Memory B cell (primary cell): Measurements from ENCODE around the gene DNAJB4.
A peak's percentile ranks its signal among the peaks of the same experiment; 100 is the strongest.
"Not testable (repeated sequence)": the region's sequence is repeated elsewhere in the genome, so short reads cannot be mapped to it uniquely, and the experiment has no call there.

ENCODE experiments used
- ATAC-seq: fragments of 150-1000 bp; cut with Tn5 transposase; 2 replicates; pipeline ENCODE4 v1.10.0; 2021; ENCODE audit warnings: low read depth, mild to moderate bottlenecking, moderate library complexity
- DNase-seq, 2 donors: peaks; one replicate each; pipeline ENCODE4 v3.0.0; 2022; ENCODE audit warnings: low spot score in 2 of 2
- H3K27ac Mint-ChIP-seq: one replicate; pipeline ENCODE4 v1.8.0; 2022; ENCODE audit warnings: mild to moderate bottlenecking, moderate library complexity, mixed read lengths
- H3K27me3 Mint-ChIP-seq: one replicate; pipeline ENCODE4 v1.8.0; 2022; ENCODE audit warnings: mixed read lengths
- H3K36me3 Mint-ChIP-seq: one replicate; pipeline ENCODE4 v1.8.0; 2022; ENCODE audit warnings: mild to moderate bottlenecking, mixed read lengths
- H3K4me1 Mint-ChIP-seq: one replicate; pipeline ENCODE4 v1.8.0; 2022; ENCODE audit warnings: mixed read lengths
- H3K4me3 Mint-ChIP-seq: one replicate; pipeline ENCODE4 v1.8.0; 2022; ENCODE audit warnings: mild to moderate bottlenecking, moderate library complexity, mixed read lengths
- H3K9me3 Mint-ChIP-seq: one replicate; pipeline ENCODE4 v1.8.0; 2022; ENCODE audit warnings: mixed read lengths

Gene DNAJB4

GRCh38 chr1:78052685-78053405 lies 48.1 kb downstream of the DNAJB4 start:
- H3K36me3 Mint-ChIP-seq = no peaks in the 10 kb centered on the region
- H3K27me3 Mint-ChIP-seq = peaks cover 4% of the 10 kb centered on the region
- H3K4me3 Mint-ChIP-seq = no peak overlapping the region
- no peak for DNase-seq
- ATAC-seq = no peak
- no peaks in the 10 kb centered on the region for H3K9me3 Mint-ChIP-seq
- no peaks in the 10 kb centered on the region for H3K4me1 Mint-ChIP-seq
- H3K27ac Mint-ChIP-seq = no peak overlapping the region

GRCh38 chr1:78053498-78053897 lies 48.8 kb downstream of the DNAJB4 start:
- no peaks in the 10 kb centered on the region for H3K9me3 Mint-ChIP-seq
- DNase-seq (no peak), ATAC-seq (no peak)
- no peak overlapping the region for H3K4me3 Mint-ChIP-seq
- peaks cover 6% of the 10 kb centered on the region for H3K27me3 Mint-ChIP-seq
- H3K36me3 Mint-ChIP-seq = no peaks in the 10 kb centered on the region
- no peak overlapping the region for H3K27ac Mint-ChIP-seq
- no peaks in the 10 kb centered on the region for H3K4me1 Mint-ChIP-seq

- ATAC-seq = no peak
- Mint-ChIP-seq H3K9me3 (no peaks in the 10 kb centered on the region), H3K4me1 (no peaks in the 10 kb centered on the region), H3K27me3 (peaks cover 7% of the 10 kb centered on the region), H3K4me3 (no peak overlapping the region), H3K36me3 (no peaks in the 10 kb centered on the region), H3K27ac (no peak overlapping the region)
- DNase-seq = no peak
Observed at GRCh38 chr1:78054559-78054958, 49.8 kb downstream of the DNAJB4 start.

- DNase-seq = no peak
- no peak overlapping the region for H3K4me3 Mint-ChIP-seq
- H3K27me3 Mint-ChIP-seq = peaks cover 7% of the 10 kb centered on the region
- no peaks in the 10 kb centered on the region for H3K36me3 Mint-ChIP-seq
- ATAC-seq = no peak
- H3K4me1 Mint-ChIP-seq = no peaks in the 10 kb centered on the region
- H3K27ac Mint-ChIP-seq = no peak overlapping the region
- no peaks in the 10 kb centered on the region for H3K9me3 Mint-ChIP-seq
Observed at GRCh38 chr1:78054972-78055371, 50.2 kb downstream of the DNAJB4 start.

GRCh38 chr1:78055565-78056132 lies 50.9 kb downstream of the DNAJB4 start:
- no peaks in the 10 kb centered on the region for H3K9me3 Mint-ChIP-seq
- H3K27me3 Mint-ChIP-seq = peaks cover 9% of the 10 kb centered on the region
- no peak overlapping the region for H3K4me3 Mint-ChIP-seq
- H3K4me1 Mint-ChIP-seq = no peaks in the 10 kb centered on the region
- no peaks in the 10 kb centered on the region for H3K36me3 Mint-ChIP-seq
- ATAC-seq = no peak
- DNase-seq = no peak
- no peak overlapping the region for H3K27ac Mint-ChIP-seq

GRCh38 chr1:78058670-78059069 lies 53.9 kb downstream of the DNAJB4 start:
- Mint-ChIP-seq H3K36me3 (no peaks in the 10 kb centered on the region), H3K9me3 (no peaks in the 10 kb centered on the region), H3K27me3 (peaks cover 5% of the 10 kb centered on the region), H3K4me1 (no peaks in the 10 kb centered on the region), H3K4me3 (no peak overlapping the region), H3K27ac (no peak overlapping the region)
- ATAC-seq = no peak
- DNase-seq = no peak

- Mint-ChIP-seq H3K27ac (no peak overlapping the region), H3K9me3 (no peaks in the 10 kb centered on the region), H3K4me1 (no peaks in the 10 kb centered on the region), H3K27me3 (peaks cover 5% of the 10 kb centered on the region), H3K4me3 (no peak overlapping the region), H3K36me3 (no peaks in the 10 kb centered on the region)
- DNase-seq (no peak), ATAC-seq (peak; percentile 47)
Observed at GRCh38 chr1:78060857-78061563, 56.3 kb downstream of the DNAJB4 start.

GRCh38 chr1:78061825-78062523 lies 57.2 kb downstream of the DNAJB4 start:
- Mint-ChIP-seq H3K36me3 (no peaks in the 10 kb centered on the region), H3K9me3 (no peaks in the 10 kb centered on the region), H3K4me1 (no peaks in the 10 kb centered on the region), H3K4me3 (no peak overlapping the region), H3K27ac (no peak overlapping the region), H3K27me3 (peaks cover 5% of the 10 kb centered on the region)
- DNase-seq (no peak), ATAC-seq (no peak)

- H3K4me3 Mint-ChIP-seq, H3K27ac Mint-ChIP-seq, H3K36me3 Mint-ChIP-seq, ATAC-seq, H3K4me1 Mint-ChIP-seq, H3K27me3 Mint-ChIP-seq, DNase-seq, H3K9me3 Mint-ChIP-seq: not testable (repeated sequence)
Observed at GRCh38 chr1:78064886-78065285, 60.1 kb downstream of the DNAJB4 start.
